Measurements from ENCODE around the gene TMEM150B. TPM values are rescaled to one million over a fixed set of nuclear protein-coding genes. Genes with fewer than 3 reads are reported as not detected.

TMEM150B gene
- polyA plus RNA-seq, 1 of the 3 experiments (the other 2 are of a cell fraction) = not detected

DNA sequence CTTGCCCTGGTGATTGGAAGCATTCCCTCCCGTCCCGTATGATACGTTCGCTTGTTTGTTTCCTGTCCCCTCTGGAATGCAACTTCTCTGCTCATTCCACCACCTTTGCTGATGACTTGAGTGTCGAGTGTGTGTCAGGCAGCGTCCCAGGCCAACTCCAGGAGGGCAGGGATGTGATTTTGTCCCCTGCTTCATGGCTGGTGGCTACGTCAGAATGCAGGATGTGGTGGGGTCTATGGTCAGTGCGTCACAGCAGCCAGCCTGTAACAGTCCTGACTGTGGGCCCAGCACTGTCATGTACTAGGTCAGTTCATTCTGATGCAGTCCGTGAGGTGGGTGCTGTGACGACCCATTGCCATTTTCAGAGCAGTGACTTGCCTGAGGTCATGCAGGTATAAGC, 25.1 kb downstream of the TMEM150B start:
- ChIA-PET CTCF (interaction anchor here (1.1 kb wide), 1 partner anchor 110 kb away, joined by 4 read pairs; no protein-coding TSS in a partner anchor), POLR2A (no interaction called here)
- Histone ChIP-seq H4K20me1 (ENCODE audit: insufficient read depth) (no peaks in the 10 kb centered on the region), H3K9me3 (no peaks in the 10 kb centered on the region), H3K4me1 (ENCODE audit: control insufficient read depth in 1 of 2, insufficient read depth in 2 of 2, low read depth in 1 of 2, low read length in 1 of 2) (peaks cover 0 to 8% of the 10 kb centered on the region in 2 experiments; a peak in 1 of 4 replicates), H3F3A (replicated peaks; ENCODE audit: insufficient read depth) (no peaks in the 10 kb centered on the region), H3K27ac (ENCODE audit: low read depth in 2 of 2, low read length in 1 of 2) (no peak overlapping the region), H3K79me2 (ENCODE audit: insufficient read depth) (no peaks in the 10 kb centered on the region), H3K9ac (no peak overlapping the region), H3K4me3 (ENCODE audit: low read depth in 2 of 2, low read length in 1 of 2) (no peak overlapping the region), H3K36me3 (replicated peaks in 1 of 2; ENCODE audit: control insufficient read depth in 1 of 2, insufficient read depth in 2 of 2, low read length in 1 of 2) (peaks cover 3 to 24% of the 10 kb centered on the region in 2 experiments), H2AFZ (ENCODE audit: low read depth) (no peak overlapping the region), H3K9me2 (no peaks in the 10 kb centered on the region), H3K4me2 (no peak overlapping the region), H3K27me3 (ENCODE audit: insufficient read depth) (no peaks in the 10 kb centered on the region)
- 97% methylated on average over 10 of the region's 10 CpGs for WGBS (ENCODE audit: low lambda C conversion rate)
- DNase-seq = no peak
- TF ChIP-seq ELF1 (IDR thresholded peaks at IDR 0.05) (no peak), GATA2 (CRISPR knock-in tag; IDR thresholded peaks at IDR 0.05) (no peak), YY1 (IDR thresholded peaks at IDR 0.05; ENCODE audit: low read depth) (no peak), SMC3 (IDR thresholded peaks at IDR 0.05; ENCODE audit: low read depth, low read length) (no peak)

DNA sequence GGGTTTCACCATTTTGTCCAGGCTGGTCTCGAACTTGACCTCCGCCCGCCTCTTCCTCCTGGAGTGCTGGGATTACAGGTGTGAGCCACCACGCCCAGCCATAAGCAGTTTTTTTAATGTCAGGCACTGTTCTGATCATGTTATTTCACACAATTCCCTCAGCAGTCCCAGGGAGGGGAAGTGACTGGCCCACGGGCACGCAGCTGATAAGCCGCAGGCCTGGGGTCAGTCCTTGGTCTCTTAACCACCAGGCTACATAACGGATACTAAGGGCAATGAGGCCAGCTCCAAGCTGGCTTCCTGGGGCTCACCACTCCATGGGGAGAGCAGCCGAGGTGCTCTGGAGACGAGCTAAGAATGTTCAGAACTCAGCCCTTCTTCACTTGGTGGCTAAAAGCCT, 27.9 kb downstream of the TMEM150B start:
- no peak overlapping the region for H3K9ac ChIP-seq
- CTCF ChIA-PET = interaction anchor here (2.6 kb wide), 1 partner anchor 121 kb away, joined by 6 read pairs; no protein-coding TSS in a partner anchor

More for the DNA sequence above, 27.9 kb downstream of the TMEM150B start:
- no peak overlapping the region for H3K27ac ChIP-seq (ENCODE audit: low read depth in 2 of 2, low read length in 1 of 2)
- no peaks in the 10 kb centered on the region for H3K79me2 ChIP-seq (ENCODE audit: insufficient read depth)
- POLR2A ChIA-PET = interaction anchor here (0.9 kb wide), 1 partner anchor 110 kb away, joined by 3 read pairs; the partner anchor contains the start of gene UBE2S
- peaks cover 0 to 8% of the 10 kb centered on the region in 2 experiments; a peak in 1 of 4 replicates for H3K4me1 ChIP-seq (ENCODE audit: control insufficient read depth in 1 of 2, insufficient read depth in 2 of 2, low read depth in 1 of 2, low read length in 1 of 2)
- no peaks in the 10 kb centered on the region for H3F3A ChIP-seq (replicated peaks; ENCODE audit: insufficient read depth)
- 99% methylated on average over 8 of the region's 10 CpGs for WGBS (ENCODE audit: low lambda C conversion rate)
- H3K4me3 ChIP-seq (ENCODE audit: low read depth in 2 of 2, low read length in 1 of 2) = no peak overlapping the region
- no peaks in the 10 kb centered on the region for H3K27me3 ChIP-seq (ENCODE audit: insufficient read depth)
- no peaks in the 10 kb centered on the region for H3K9me2 ChIP-seq
- no peaks in the 10 kb centered on the region for H3K9me3 ChIP-seq
- H4K20me1 ChIP-seq (ENCODE audit: insufficient read depth) = no peaks in the 10 kb centered on the region
- no peak overlapping the region for H3K4me2 ChIP-seq
- DNase-seq = no peak
- peaks cover 2 to 10% of the 10 kb centered on the region in 2 experiments for H3K36me3 ChIP-seq (replicated peaks in 1 of 2; ENCODE audit: control insufficient read depth in 1 of 2, insufficient read depth in 2 of 2, low read length in 1 of 2)
- TF ChIP-seq JUND (IDR thresholded peaks at IDR 0.05) = no peak
- TF ChIP-seq, protein P1, sequence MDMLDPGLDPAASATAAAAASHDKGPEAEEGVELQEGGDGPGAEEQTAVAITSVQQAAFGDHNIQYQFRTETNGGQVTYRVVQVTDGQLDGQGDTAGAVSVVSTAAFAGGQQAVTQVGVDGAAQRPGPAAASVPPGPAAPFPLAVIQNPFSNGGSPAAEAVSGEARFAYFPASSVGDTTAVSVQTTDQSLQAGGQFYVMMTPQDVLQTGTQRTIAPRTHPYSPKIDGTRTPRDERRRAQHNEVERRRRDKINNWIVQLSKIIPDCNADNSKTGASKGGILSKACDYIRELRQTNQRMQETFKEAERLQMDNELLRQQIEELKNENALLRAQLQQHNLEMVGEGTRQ (IDR thresholded peaks at IDR 0.05; ENCODE audit: borderline replicate concordance, low read depth, low read length) = no peak
- TF ChIP-seq, protein P2, sequence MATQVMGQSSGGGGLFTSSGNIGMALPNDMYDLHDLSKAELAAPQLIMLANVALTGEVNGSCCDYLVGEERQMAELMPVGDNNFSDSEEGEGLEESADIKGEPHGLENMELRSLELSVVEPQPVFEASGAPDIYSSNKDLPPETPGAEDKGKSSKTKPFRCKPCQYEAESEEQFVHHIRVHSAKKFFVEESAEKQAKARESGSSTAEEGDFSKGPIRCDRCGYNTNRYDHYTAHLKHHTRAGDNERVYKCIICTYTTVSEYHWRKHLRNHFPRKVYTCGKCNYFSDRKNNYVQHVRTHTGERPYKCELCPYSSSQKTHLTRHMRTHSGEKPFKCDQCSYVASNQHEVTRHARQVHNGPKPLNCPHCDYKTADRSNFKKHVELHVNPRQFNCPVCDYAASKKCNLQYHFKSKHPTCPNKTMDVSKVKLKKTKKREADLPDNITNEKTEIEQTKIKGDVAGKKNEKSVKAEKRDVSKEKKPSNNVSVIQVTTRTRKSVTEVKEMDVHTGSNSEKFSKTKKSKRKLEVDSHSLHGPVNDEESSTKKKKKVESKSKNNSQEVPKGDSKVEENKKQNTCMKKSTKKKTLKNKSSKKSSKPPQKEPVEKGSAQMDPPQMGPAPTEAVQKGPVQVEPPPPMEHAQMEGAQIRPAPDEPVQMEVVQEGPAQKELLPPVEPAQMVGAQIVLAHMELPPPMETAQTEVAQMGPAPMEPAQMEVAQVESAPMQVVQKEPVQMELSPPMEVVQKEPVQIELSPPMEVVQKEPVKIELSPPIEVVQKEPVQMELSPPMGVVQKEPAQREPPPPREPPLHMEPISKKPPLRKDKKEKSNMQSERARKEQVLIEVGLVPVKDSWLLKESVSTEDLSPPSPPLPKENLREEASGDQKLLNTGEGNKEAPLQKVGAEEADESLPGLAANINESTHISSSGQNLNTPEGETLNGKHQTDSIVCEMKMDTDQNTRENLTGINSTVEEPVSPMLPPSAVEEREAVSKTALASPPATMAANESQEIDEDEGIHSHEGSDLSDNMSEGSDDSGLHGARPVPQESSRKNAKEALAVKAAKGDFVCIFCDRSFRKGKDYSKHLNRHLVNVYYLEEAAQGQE (IDR thresholded peaks at IDR 0.05; ENCODE audit: low read depth, low read length) = no peak
- TF ChIP-seq TAF1 (IDR thresholded peaks at IDR 0.05; ENCODE audit: borderline replicate concordance, low read depth, low read length) = no peak
- TF ChIP-seq EZH2phosphoT487 (IDR thresholded peaks at IDR 0.05; ENCODE audit: borderline replicate concordance, low read depth) = no peak
- no peak for TF ChIP-seq MXI1 (IDR thresholded peaks at IDR 0.05; ENCODE audit: low read depth, low read length)
- TF ChIP-seq POLR2AphosphoS5 (IDR thresholded peaks at IDR 0.05; ENCODE audit: low read depth, low read length) = no peak
- TF ChIP-seq, protein P3, sequence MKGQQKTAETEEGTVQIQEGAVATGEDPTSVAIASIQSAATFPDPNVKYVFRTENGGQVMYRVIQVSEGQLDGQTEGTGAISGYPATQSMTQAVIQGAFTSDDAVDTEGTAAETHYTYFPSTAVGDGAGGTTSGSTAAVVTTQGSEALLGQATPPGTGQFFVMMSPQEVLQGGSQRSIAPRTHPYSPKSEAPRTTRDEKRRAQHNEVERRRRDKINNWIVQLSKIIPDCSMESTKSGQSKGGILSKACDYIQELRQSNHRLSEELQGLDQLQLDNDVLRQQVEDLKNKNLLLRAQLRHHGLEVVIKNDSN (IDR thresholded peaks at IDR 0.05; ENCODE audit: borderline replicate concordance, low read depth) = no peak
- TF ChIP-seq TCF12 (IDR thresholded peaks at IDR 0.05) = no peak
- no peak for TF ChIP-seq ELF1 (IDR thresholded peaks at IDR 0.05)
- no peak for TF ChIP-seq FOSL2 (IDR thresholded peaks at IDR 0.05; ENCODE audit: borderline replicate concordance, low read depth)
- no peak for TF ChIP-seq YY1 (IDR thresholded peaks at IDR 0.05; ENCODE audit: low read depth)
- TF ChIP-seq, protein P4, sequence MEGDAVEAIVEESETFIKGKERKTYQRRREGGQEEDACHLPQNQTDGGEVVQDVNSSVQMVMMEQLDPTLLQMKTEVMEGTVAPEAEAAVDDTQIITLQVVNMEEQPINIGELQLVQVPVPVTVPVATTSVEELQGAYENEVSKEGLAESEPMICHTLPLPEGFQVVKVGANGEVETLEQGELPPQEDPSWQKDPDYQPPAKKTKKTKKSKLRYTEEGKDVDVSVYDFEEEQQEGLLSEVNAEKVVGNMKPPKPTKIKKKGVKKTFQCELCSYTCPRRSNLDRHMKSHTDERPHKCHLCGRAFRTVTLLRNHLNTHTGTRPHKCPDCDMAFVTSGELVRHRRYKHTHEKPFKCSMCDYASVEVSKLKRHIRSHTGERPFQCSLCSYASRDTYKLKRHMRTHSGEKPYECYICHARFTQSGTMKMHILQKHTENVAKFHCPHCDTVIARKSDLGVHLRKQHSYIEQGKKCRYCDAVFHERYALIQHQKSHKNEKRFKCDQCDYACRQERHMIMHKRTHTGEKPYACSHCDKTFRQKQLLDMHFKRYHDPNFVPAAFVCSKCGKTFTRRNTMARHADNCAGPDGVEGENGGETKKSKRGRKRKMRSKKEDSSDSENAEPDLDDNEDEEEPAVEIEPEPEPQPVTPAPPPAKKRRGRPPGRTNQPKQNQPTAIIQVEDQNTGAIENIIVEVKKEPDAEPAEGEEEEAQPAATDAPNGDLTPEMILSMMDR (IDR thresholded peaks at IDR 0.05) = no peak
- TF ChIP-seq FOXM1 (IDR thresholded peaks at IDR 0.05; ENCODE audit: low read depth) = no peak
- TF ChIP-seq, protein P5, sequence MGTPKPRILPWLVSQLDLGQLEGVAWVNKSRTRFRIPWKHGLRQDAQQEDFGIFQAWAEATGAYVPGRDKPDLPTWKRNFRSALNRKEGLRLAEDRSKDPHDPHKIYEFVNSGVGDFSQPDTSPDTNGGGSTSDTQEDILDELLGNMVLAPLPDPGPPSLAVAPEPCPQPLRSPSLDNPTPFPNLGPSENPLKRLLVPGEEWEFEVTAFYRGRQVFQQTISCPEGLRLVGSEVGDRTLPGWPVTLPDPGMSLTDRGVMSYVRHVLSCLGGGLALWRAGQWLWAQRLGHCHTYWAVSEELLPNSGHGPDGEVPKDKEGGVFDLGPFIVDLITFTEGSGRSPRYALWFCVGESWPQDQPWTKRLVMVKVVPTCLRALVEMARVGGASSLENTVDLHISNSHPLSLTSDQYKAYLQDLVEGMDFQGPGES (IDR thresholded peaks at IDR 0.05; ENCODE audit: low read depth, low read length) = no peak
- TF ChIP-seq CHD2 (IDR thresholded peaks at IDR 0.05; ENCODE audit: low read length, partially characterized antibody) = no peak
- no peak for TF ChIP-seq SIN3A (IDR thresholded peaks at IDR 0.05; ENCODE audit: borderline replicate concordance, low read depth, low read length)
- H2AFZ ChIP-seq (ENCODE audit: low read depth) = no peak overlapping the region
